PFSK-1 (cell line): ENCODE data around the gene KAZN.

Source experiments
- POLR2AphosphoS5 ChIP-seq: IDR thresholded peaks from 2 replicates; pipeline ENCODE4 v1.6.1; 2012; ENCODE audit warnings: low read depth, mild to moderate bottlenecking, control low read depth, low read length, moderate library complexity
- SIN3A ChIP-seq: IDR thresholded peaks from 2 replicates; pipeline ENCODE4 v1.6.1; 2012; ENCODE audit warnings: mild to moderate bottlenecking, low read length, moderate library complexity, borderline replicate concordance; ENCODE audit not compliant: insufficient read depth
- TF ChIP-seq, protein P1 (sequence below), 2 experiments: IDR thresholded peaks; 2 replicates each; pipeline versions ENCODE4 v1.6.1 to v1.8.0; 2011 to 2012; ENCODE audit warnings: low read depth in 2 of 2, low read length in 2 of 2, control low read depth in 1 of 2, inconsistent platforms in 1 of 2, mild to moderate bottlenecking in 1 of 2, moderate library complexity in 1 of 2; ENCODE audit not compliant: insufficient read depth in 1 of 2

DNA sequence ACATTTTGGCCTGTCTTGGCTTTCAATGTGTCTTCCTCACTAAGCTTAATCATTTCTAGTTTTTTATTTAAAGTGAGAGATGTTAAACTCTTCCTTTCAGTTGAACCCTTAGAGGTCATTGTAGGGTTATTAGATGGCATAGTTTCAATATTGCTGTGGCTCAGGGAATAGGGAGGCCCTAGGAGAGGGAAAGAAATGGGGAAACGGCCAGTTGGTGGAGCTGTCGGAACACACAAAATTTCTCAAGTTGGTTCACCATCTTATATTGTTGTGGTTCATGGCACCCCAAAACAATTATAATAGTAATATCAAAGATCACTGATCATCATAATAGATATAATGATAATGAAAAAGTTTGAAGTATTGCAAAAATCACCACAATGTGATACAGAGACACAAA is 31.4 kb upstream of the KAZN start:
- no peak for TF ChIP-seq POLR2AphosphoS5
- TF ChIP-seq, protein P1, sequence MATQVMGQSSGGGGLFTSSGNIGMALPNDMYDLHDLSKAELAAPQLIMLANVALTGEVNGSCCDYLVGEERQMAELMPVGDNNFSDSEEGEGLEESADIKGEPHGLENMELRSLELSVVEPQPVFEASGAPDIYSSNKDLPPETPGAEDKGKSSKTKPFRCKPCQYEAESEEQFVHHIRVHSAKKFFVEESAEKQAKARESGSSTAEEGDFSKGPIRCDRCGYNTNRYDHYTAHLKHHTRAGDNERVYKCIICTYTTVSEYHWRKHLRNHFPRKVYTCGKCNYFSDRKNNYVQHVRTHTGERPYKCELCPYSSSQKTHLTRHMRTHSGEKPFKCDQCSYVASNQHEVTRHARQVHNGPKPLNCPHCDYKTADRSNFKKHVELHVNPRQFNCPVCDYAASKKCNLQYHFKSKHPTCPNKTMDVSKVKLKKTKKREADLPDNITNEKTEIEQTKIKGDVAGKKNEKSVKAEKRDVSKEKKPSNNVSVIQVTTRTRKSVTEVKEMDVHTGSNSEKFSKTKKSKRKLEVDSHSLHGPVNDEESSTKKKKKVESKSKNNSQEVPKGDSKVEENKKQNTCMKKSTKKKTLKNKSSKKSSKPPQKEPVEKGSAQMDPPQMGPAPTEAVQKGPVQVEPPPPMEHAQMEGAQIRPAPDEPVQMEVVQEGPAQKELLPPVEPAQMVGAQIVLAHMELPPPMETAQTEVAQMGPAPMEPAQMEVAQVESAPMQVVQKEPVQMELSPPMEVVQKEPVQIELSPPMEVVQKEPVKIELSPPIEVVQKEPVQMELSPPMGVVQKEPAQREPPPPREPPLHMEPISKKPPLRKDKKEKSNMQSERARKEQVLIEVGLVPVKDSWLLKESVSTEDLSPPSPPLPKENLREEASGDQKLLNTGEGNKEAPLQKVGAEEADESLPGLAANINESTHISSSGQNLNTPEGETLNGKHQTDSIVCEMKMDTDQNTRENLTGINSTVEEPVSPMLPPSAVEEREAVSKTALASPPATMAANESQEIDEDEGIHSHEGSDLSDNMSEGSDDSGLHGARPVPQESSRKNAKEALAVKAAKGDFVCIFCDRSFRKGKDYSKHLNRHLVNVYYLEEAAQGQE (IDR thresholded peaks at IDR 0.05; ENCODE audit: insufficient read depth in 1 of 2, low read depth in 2 of 2, low read length in 2 of 2) = no peak
- TF ChIP-seq SIN3A = no peak
